ENCODE results near the gene CDH15.
"Not testable (repeated sequence)": the region's sequence is repeated elsewhere in the genome, so short reads cannot be mapped to it uniquely, and the experiment has no call there.

CDH15 gene

GRCh38 chr16:89172528-89173173 lies 1.1 kb downstream of the CDH15 start:
- DNase-seq (ENCODE audit: low spot score): no peak

- DNase-seq (ENCODE audit: low spot score): peak; percentile 29
Measured at GRCh38 chr16:89173174-89173921, 1.8 kb downstream of the CDH15 start.

- DNase-seq (ENCODE audit: low spot score): no peak
Measured at GRCh38 chr16:89174055-89174827, 2.7 kb downstream of the CDH15 start.

- no peak for DNase-seq (ENCODE audit: low spot score)
Measured at GRCh38 chr16:89174877-89175276, 3.3 kb downstream of the CDH15 start.

GRCh38 chr16:89175280-89176146 lies 4.0 kb downstream of the CDH15 start:
- no peak for DNase-seq (ENCODE audit: low spot score)

GRCh38 chr16:89176147-89176690 lies 4.7 kb downstream of the CDH15 start:
- DNase-seq (ENCODE audit: low spot score): no peak

GRCh38 chr16:89176717-89177116 lies 5.2 kb downstream of the CDH15 start:
- DNase-seq (ENCODE audit: low spot score): no peak

GRCh38 chr16:89177501-89177900 lies 6.0 kb downstream of the CDH15 start:
- DNase-seq (ENCODE audit: low spot score): no peak

- DNase-seq (ENCODE audit: low spot score): no peak
Measured at GRCh38 chr16:89178453-89179147, 7.1 kb downstream of the CDH15 start.

- DNase-seq (ENCODE audit: low spot score): no peak
Measured at GRCh38 chr16:89179148-89179484, 7.6 kb downstream of the CDH15 start.

- DNase-seq (ENCODE audit: low spot score): no peak
Measured at GRCh38 chr16:89179656-89180315, 8.2 kb downstream of the CDH15 start.

GRCh38 chr16:89183463-89183862 lies 11.9 kb downstream of the CDH15 start:
- no peak for DNase-seq (ENCODE audit: low spot score)

GRCh38 chr16:89183975-89184676 lies 12.6 kb downstream of the CDH15 start:
- DNase-seq (ENCODE audit: low spot score): no peak

- no peak for DNase-seq (ENCODE audit: low spot score)
Measured at GRCh38 chr16:89184677-89184932, 13.1 kb downstream of the CDH15 start.

GRCh38 chr16:89184933-89185794 lies 13.6 kb downstream of the CDH15 start:
- DNase-seq (ENCODE audit: low spot score): no peak

GRCh38 chr16:89185887-89186592 lies 14.5 kb downstream of the CDH15 start:
- DNase-seq (ENCODE audit: low spot score): not testable (repeated sequence)

GRCh38 chr16:89186593-89187031 lies 15.1 kb downstream of the CDH15 start:
- not testable (repeated sequence) for DNase-seq (ENCODE audit: low spot score)

- peak; percentile 72 for DNase-seq (ENCODE audit: low spot score)
Measured at GRCh38 chr16:89187032-89187769, 15.7 kb downstream of the CDH15 start.

Measured in NAMALWA (cell line).